Astrocyte (in vitro differentiated cells and primary cell): ENCODE measurements around the gene B4GALT1. TPM values are rescaled to one million over a fixed set of nuclear protein-coding genes. Genes with fewer than 3 reads are reported as not detected.

Experiments used
- DNase-seq: peaks from one replicate; pipeline ENCODE4 v3.0.0-alpha.2; 2010; ENCODE audit warnings: low read depth
- FAIRE-seq: peaks from 2 replicates; lab custom pipeline; 2011; peaks lifted over from hg19 to GRCh38; lab: Jason Lieb, UNC
- H2AFZ ChIP-seq: 2 replicates; pipeline ENCODE4 v1.6.0; 2012; ENCODE audit warnings: low read depth, low read length, inconsistent platforms
- H3K27ac ChIP-seq: 2 replicates; pipeline ENCODE4 v1.5.1; 2011; ENCODE audit warnings: low read depth, low read length, inconsistent platforms
- H3K27me3 ChIP-seq: 2 replicates; pipeline ENCODE4 v1.6.0; 2011; ENCODE audit warnings: low read length, inconsistent platforms; ENCODE audit not compliant: insufficient read depth
- H3K36me3 ChIP-seq: 2 replicates; pipeline ENCODE4 v1.5.1; 2011; ENCODE audit warnings: low read length, inconsistent platforms; ENCODE audit not compliant: insufficient read depth
- H3K4me1 ChIP-seq: 2 replicates; pipeline ENCODE4 v1.5.1; 2011; ENCODE audit warnings: low read length, inconsistent platforms; ENCODE audit not compliant: insufficient read depth
- H3K4me2 ChIP-seq: 2 replicates; pipeline ENCODE4 v1.6.0; 2012; ENCODE audit warnings: low read length, inconsistent platforms
- H3K4me3 ChIP-seq: 2 replicates; pipeline ENCODE4 v1.5.1; 2011; ENCODE audit warnings: low read depth, mild to moderate bottlenecking, low read length, inconsistent platforms; ENCODE audit not compliant: insufficient read depth
- H3K79me2 ChIP-seq: 2 replicates; pipeline ENCODE4 v1.6.0; 2012; ENCODE audit warnings: mild to moderate bottlenecking, low read length, inconsistent platforms; ENCODE audit not compliant: insufficient read depth
- H3K9ac ChIP-seq: 2 replicates; pipeline ENCODE4 v1.6.0; 2012; ENCODE audit warnings: mild to moderate bottlenecking, low read length, inconsistent platforms
- H3K9me3 ChIP-seq: 2 replicates; pipeline ENCODE4 v1.5.1; 2012; ENCODE audit warnings: low read depth, mild to moderate bottlenecking, low read length, inconsistent platforms; ENCODE audit not compliant: insufficient read depth
- H4K20me1 ChIP-seq: 2 replicates; pipeline ENCODE4 v1.6.0; 2012; ENCODE audit warnings: low read length, inconsistent platforms; ENCODE audit not compliant: insufficient read depth
- H3K27ac Mint-ChIP-seq: one replicate; pipeline ENCODE4 v1.8.0; 2021; ENCODE audit warnings: mild to moderate bottlenecking, mixed read lengths; ENCODE audit not compliant: unreplicated experiment
- H3K27me3 Mint-ChIP-seq: one replicate; pipeline ENCODE4 v1.8.0; 2021; ENCODE audit warnings: low read depth, mixed read lengths; ENCODE audit not compliant: unreplicated experiment
- H3K36me3 Mint-ChIP-seq: one replicate; pipeline ENCODE4 v1.8.0; 2021; ENCODE audit warnings: low read depth, mixed read lengths; ENCODE audit not compliant: unreplicated experiment
- H3K4me1 Mint-ChIP-seq: one replicate; pipeline ENCODE4 v1.8.0; 2021; ENCODE audit warnings: low read depth, mixed read lengths; ENCODE audit not compliant: unreplicated experiment
- H3K4me3 Mint-ChIP-seq: one replicate; pipeline ENCODE4 v1.8.0; 2021; ENCODE audit warnings: mild to moderate bottlenecking, moderate library complexity, mixed read lengths; ENCODE audit not compliant: unreplicated experiment
- H3K9me3 Mint-ChIP-seq: one replicate; pipeline ENCODE4 v1.8.0; 2021; ENCODE audit warnings: mild to moderate bottlenecking, mixed read lengths; ENCODE audit not compliant: unreplicated experiment
- EZH2 ChIP-seq: IDR thresholded peaks from 2 replicates; pipeline ENCODE4 v1.6.1; 2012; ENCODE audit warnings: mild to moderate bottlenecking, low read length, inconsistent platforms; ENCODE audit not compliant: insufficient read depth
- total RNA-seq: library from RNA; stranded (reverse); gene quantifications from 2 replicates; pipeline ENCODE4 v1.2.1, GENCODE V29; 2021
- TF ChIP-seq, protein P1 (sequence below): IDR thresholded peaks from 2 replicates; pipeline ENCODE4 v1.5.1; 2011; ENCODE audit warnings: low read depth, mild to moderate bottlenecking, inconsistent platforms, low read length, moderate library complexity; ENCODE audit not compliant: insufficient read depth

B4GALT1 gene
- total RNA-seq, 1 donor from 2014 or later: 93.1 TPM

DNA sequence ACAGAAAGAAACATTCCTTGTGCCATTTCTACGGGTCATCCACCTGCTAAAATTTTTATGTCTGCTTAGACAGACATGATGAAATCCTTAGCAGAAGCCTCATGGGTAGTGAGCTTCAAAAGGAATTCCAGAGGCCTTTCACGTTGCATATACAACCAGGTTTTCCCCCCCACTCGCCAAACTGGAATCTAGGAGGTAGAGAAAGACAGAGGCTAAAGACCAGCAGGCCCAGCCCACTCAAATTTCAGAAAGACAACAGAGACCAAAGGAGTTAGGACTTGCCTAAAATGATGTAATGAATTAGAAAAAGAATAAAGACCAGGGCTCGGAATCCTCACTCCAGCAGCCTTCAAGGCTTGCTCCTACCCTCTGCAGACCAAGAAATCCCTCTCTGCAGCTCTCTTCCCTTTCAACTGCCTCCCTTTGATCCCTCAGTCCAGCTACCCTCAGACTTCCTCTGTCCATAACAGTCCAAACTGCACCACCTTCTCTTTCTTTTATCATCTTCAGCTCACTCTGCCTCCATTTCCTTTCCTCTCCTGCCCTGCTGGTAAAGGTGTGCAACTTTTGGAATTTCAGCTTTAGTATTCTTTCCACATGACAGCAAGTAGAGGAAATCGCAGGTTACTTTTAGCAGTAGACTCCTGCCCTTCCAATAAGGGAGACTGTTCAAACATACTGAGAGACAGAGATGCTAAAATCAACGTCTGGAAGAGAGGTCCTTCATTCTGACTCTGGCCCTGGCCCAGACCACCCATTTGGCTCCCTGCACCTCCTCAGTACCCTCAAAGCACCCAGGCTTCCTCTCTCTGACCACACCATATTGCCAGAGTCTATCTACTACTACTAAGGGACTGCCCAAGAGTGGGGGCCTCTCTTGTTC lies 8.9 kb downstream of the B4GALT1 start:
- Mint-ChIP-seq H3K4me3 (peak overlapping the region; percentile 78), H3K9me3 (peaks cover 2% of the 10 kb centered on the region), H3K36me3 (no peaks in the 10 kb centered on the region), H3K27ac (peak overlapping the region; percentile 92), H3K4me1 (peaks cover 77% of the 10 kb centered on the region), H3K27me3 (no peaks in the 10 kb centered on the region)
- Histone ChIP-seq H3K4me1 (peaks cover 52% of the 10 kb centered on the region), H3K9me3 (no peaks in the 10 kb centered on the region), H3K4me2 (peak overlapping the region; percentile 94), H2AFZ (no peak overlapping the region), H3K9ac (no peak overlapping the region), H3K27me3 (no peaks in the 10 kb centered on the region), H4K20me1 (peaks cover 32% of the 10 kb centered on the region), H3K79me2 (peaks cover 95% of the 10 kb centered on the region), H3K27ac (peak overlapping the region; percentile 21), H3K36me3 (no peaks in the 10 kb centered on the region), H3K4me3 (no peak overlapping the region)
- no peak for DNase-seq
- no peak for FAIRE-seq
- no peak for TF ChIP-seq EZH2
- TF ChIP-seq, protein P1, sequence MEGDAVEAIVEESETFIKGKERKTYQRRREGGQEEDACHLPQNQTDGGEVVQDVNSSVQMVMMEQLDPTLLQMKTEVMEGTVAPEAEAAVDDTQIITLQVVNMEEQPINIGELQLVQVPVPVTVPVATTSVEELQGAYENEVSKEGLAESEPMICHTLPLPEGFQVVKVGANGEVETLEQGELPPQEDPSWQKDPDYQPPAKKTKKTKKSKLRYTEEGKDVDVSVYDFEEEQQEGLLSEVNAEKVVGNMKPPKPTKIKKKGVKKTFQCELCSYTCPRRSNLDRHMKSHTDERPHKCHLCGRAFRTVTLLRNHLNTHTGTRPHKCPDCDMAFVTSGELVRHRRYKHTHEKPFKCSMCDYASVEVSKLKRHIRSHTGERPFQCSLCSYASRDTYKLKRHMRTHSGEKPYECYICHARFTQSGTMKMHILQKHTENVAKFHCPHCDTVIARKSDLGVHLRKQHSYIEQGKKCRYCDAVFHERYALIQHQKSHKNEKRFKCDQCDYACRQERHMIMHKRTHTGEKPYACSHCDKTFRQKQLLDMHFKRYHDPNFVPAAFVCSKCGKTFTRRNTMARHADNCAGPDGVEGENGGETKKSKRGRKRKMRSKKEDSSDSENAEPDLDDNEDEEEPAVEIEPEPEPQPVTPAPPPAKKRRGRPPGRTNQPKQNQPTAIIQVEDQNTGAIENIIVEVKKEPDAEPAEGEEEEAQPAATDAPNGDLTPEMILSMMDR: no peak

DNA sequence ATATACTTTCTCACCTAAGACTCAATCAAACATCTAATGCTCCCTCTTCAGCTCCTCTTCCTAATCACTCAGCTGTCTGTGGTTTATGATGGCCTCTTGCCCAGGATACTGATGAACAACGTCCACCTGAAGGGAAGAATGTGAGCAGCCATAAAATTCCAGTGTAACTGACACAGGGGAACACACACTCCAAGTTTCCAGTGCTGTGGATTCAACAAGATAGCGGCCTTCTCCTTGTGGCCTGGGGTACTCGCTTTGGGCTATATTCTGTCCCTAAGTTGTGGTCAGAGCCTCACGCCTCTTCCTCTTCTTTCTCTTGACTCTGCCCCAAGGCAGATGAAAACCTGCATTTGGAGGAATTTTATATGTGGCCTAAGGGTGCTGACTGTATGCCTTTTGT lies 11.7 kb downstream of the B4GALT1 start:
- Histone ChIP-seq H3K9me3 (no peaks in the 10 kb centered on the region), H3K27me3 (no peaks in the 10 kb centered on the region), H3K9ac (no peak overlapping the region), H3K36me3 (no peaks in the 10 kb centered on the region), H3K79me2 (peaks cover 92% of the 10 kb centered on the region), H3K27ac (no peak overlapping the region), H3K4me3 (no peak overlapping the region), H2AFZ (no peak overlapping the region), H3K4me1 (peaks cover 45% of the 10 kb centered on the region), H3K4me2 (no peak overlapping the region), H4K20me1 (peaks cover 48% of the 10 kb centered on the region)
- H3K27ac Mint-ChIP-seq: no peak overlapping the region
- no peak overlapping the region for H3K4me3 Mint-ChIP-seq
- FAIRE-seq (no peak), DNase-seq (peak; percentile 49)
- H3K4me1 Mint-ChIP-seq: peaks cover 76% of the 10 kb centered on the region
- H3K9me3 Mint-ChIP-seq: peaks cover 2% of the 10 kb centered on the region
- no peak for TF ChIP-seq EZH2
- TF ChIP-seq, protein P1: no peak
- no peaks in the 10 kb centered on the region for H3K27me3 Mint-ChIP-seq
- no peaks in the 10 kb centered on the region for H3K36me3 Mint-ChIP-seq

DNA sequence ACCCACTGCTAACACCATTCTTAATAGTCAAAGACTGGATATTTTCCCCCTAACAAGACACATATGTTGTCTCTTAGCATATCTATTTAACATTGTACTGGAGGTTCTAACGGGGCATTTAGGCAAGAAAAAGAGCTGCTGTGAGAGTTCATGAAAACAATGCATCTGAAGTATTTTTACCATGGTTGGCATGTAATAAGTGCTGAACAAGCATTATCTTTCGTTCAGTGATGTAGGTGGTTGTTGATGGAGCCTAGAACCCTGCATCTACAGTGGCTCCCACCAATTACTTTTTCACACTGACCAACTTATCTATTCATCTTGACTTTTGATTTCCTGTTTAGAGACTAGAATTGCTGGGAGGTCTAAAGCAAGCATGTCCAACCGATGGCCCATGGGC lies 12.8 kb downstream of the B4GALT1 start:
- no peaks in the 10 kb centered on the region for H3K36me3 ChIP-seq
- H3K27ac ChIP-seq: no peak overlapping the region
- TF ChIP-seq, protein P1: no peak
- no peak for TF ChIP-seq EZH2
- peaks cover 52% of the 10 kb centered on the region for H4K20me1 ChIP-seq
- H3K4me1 Mint-ChIP-seq: peaks cover 71% of the 10 kb centered on the region
- FAIRE-seq (no peak), DNase-seq (no peak)
- H2AFZ ChIP-seq: no peak overlapping the region
- H3K79me2 ChIP-seq: peaks cover 89% of the 10 kb centered on the region
- H3K9me3 ChIP-seq: no peaks in the 10 kb centered on the region
- H3K4me3 Mint-ChIP-seq: no peak overlapping the region
- H3K9ac ChIP-seq: no peak overlapping the region
- H3K27ac Mint-ChIP-seq: no peak overlapping the region
- no peaks in the 10 kb centered on the region for H3K27me3 ChIP-seq
- peaks cover 2% of the 10 kb centered on the region for H3K9me3 Mint-ChIP-seq
- no peaks in the 10 kb centered on the region for H3K27me3 Mint-ChIP-seq
- H3K4me2 ChIP-seq: no peak overlapping the region
- peaks cover 36% of the 10 kb centered on the region for H3K4me1 ChIP-seq
- no peaks in the 10 kb centered on the region for H3K36me3 Mint-ChIP-seq
- H3K4me3 ChIP-seq: no peak overlapping the region
